HK-2 (cell line): ENCODE data around the gene LOC101059915.

Source experiments
- DNase-seq: peaks from one replicate; pipeline ENCODE4 v3.0.0-alpha.2; 2018; ENCODE audit not compliant: unreplicated experiment

The LOC101059915 gene

GRCh38 chrX:71667328-71668247, at the start of gene LOC101059915:
LOC101059915 (plus strand) TSS chrX:71667546.
- DNase-seq, result no peak

GRCh38 chrX:71617742-71618141, 49.6 kb upstream of the LOC101059915 start:
- no peak for DNase-seq

GRCh38 chrX:71618303-71618721, 49.0 kb upstream of the LOC101059915 start, which contains the start of gene CXCR3:
CXCR3 (minus strand) TSS chrX:71618511; CDS start chrX:71618449, 62 bp downstream.
- peak; percentile 24 for DNase-seq

- DNase-seq, result no peak
Observed at GRCh38 chrX:71618787-71619186, 48.6 kb upstream of the LOC101059915 start.

- DNase-seq, result no peak
Observed at GRCh38 chrX:71619193-71619592, 48.2 kb upstream of the LOC101059915 start.

GRCh38 chrX:71619986-71620385, 47.4 kb upstream of the LOC101059915 start:
- DNase-seq, result no peak

GRCh38 chrX:71621603-71622002, 45.7 kb upstream of the LOC101059915 start:
- no peak for DNase-seq

- DNase-seq, result no peak
Observed at GRCh38 chrX:71622032-71622575, 45.2 kb upstream of the LOC101059915 start.

- peak; percentile 31 for DNase-seq
Observed at GRCh38 chrX:71622576-71623450, 44.5 kb upstream of the LOC101059915 start.

GRCh38 chrX:71623714-71624113, 43.6 kb upstream of the LOC101059915 start:
- no peak for DNase-seq

GRCh38 chrX:71625471-71625870, 41.9 kb upstream of the LOC101059915 start:
- DNase-seq, result no peak

GRCh38 chrX:71626576-71626975, 40.8 kb upstream of the LOC101059915 start:
- no peak for DNase-seq

GRCh38 chrX:71627588-71628404, 39.5 kb upstream of the LOC101059915 start:
- DNase-seq, result no peak

- no peak for DNase-seq
Observed at GRCh38 chrX:71629467-71629866, 37.9 kb upstream of the LOC101059915 start.

- no peak for DNase-seq
Observed at GRCh38 chrX:71632923-71633657, 34.3 kb upstream of the LOC101059915 start.

GRCh38 chrX:71634366-71634765, 33.0 kb upstream of the LOC101059915 start:
- no peak for DNase-seq

GRCh38 chrX:71636438-71637252, 30.7 kb upstream of the LOC101059915 start:
- no peak for DNase-seq

GRCh38 chrX:71637253-71637618, 30.1 kb upstream of the LOC101059915 start:
- no peak for DNase-seq

GRCh38 chrX:71637848-71638247, 29.5 kb upstream of the LOC101059915 start:
- DNase-seq, result no peak

- no peak for DNase-seq
Observed at GRCh38 chrX:71638409-71638808, 28.9 kb upstream of the LOC101059915 start.
